HG03025 (cell line): ENCODE data around the gene VARS1.
"Not testable (repeated sequence)": the region's sequence is repeated elsewhere in the genome, so short reads cannot be mapped to it uniquely, and the experiment has no call there.

Experiments used
- ATAC-seq: cut with Tn5 transposase; IDR thresholded peaks from one replicate; pipeline ENCODE4 v1.9.1; 2021; ENCODE audit warnings: mild to moderate bottlenecking, moderate library complexity; ENCODE audit not compliant: unreplicated experiment, low FRiP score

VARS1 gene

GRCh38 chr6:31795616-31796298 lies at the start of gene VARS1:
TSS of gene VARS1 (minus strand) at chr6:31795752. CDS start at chr6:31795217, 535 bp downstream.
- ATAC-seq: peak; percentile 62

DNA sequence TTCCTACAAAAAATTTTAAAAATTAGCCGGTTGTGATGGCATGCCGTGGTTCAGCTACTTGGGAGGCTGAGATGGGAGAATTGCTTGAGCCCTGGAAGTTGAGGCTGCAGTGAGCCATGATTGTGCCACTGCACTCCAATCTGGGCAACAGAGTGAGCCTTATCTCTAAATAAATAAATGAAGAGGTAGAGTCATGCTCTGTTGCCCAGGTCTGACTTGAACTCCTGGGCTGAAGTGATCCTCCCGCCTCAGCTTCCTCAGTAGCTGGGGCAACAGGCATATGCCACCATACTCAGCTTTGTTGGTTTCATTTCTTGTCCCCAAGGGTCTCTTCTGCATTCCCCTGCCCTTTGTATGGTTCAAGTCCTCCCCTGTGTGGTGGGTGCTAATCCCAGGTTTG lies 49.0 kb upstream of the VARS1 start:
- ATAC-seq: no peak

DNA sequence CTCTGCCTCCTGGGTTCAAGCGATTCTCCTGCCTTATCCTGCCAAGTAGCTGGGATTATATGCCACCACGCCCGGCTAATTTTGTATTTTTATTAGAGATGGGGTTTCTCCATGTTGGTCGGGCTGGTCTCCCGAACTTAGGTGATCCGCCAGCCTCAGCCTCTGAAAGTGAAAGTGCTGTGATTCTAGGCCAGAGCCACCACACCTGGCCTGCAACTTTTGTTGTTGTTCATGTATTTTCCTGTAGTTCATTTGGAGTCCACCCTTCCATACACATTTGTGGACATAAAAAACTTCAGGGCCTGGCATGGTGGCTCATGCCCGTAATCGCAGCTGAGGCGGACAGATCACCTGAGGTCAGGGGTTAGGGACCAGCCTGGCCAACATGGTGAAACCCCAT lies 46.5 kb upstream of the VARS1 start:
- no peak for ATAC-seq

DNA sequence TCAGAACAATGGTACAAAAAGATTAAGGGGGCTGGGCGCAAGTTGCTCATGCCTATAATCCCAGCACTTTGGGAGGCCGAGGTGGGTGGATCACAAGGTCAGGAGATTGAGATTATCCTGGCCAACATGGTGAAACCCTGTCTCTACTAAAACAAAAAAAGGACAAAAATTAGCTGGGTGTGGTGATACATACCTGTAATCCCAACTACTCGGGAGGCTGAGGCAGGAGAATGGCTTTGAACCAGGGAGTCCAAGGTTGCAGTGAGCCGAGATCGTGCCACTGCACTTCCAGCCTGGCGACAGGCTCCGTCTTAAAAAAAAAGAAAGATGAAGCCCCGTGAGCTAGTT lies 44.2 kb upstream of the VARS1 start:
- ATAC-seq: not testable (repeated sequence)

DNA sequence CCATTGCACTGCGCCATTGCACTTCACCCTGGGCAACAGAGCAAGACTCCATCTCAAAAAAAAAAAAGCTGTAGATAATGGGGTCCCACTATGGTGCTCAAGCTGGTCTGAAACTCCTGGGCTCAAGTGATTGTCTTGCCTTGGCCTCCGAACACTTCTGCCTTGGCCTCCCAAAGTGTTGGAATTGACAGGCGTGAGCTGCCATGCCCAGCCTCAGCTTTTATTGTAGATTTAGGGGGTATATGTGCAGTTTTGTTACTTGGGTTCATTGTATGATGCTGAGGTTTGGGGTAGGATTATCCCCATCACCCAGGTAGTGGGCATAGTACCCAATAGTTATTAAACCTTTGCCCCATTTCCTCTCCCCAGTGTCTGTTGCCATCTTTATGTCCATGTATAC lies 43.4 kb upstream of the VARS1 start:
- ATAC-seq: no peak

DNA sequence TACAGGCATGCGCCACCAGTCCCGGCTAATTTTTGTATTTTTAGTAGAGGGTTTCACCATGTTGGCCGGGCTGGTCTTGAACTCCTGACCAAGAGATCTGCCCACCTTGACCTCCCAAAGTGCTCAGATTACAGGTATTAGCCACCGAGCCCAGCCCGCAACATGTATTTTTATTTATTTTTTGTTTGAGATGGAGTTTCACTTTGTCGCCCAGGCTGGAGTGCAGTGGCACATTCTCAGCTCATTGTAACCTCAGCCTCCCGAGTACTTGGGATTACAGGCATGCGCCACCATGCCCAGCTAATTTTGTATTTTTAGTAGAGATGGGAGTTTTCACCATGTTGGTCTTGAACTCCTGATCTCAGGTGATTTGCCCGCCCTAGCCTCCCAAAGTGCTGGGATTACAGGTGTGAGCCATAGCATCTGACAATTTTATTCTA lies 42.6 kb upstream of the VARS1 start:
- not testable (repeated sequence) for ATAC-seq

- no peak for ATAC-seq
These were observed 42.0 kb upstream of the VARS1 start for GRCh38 chr6:31837369-31838113.

DNA sequence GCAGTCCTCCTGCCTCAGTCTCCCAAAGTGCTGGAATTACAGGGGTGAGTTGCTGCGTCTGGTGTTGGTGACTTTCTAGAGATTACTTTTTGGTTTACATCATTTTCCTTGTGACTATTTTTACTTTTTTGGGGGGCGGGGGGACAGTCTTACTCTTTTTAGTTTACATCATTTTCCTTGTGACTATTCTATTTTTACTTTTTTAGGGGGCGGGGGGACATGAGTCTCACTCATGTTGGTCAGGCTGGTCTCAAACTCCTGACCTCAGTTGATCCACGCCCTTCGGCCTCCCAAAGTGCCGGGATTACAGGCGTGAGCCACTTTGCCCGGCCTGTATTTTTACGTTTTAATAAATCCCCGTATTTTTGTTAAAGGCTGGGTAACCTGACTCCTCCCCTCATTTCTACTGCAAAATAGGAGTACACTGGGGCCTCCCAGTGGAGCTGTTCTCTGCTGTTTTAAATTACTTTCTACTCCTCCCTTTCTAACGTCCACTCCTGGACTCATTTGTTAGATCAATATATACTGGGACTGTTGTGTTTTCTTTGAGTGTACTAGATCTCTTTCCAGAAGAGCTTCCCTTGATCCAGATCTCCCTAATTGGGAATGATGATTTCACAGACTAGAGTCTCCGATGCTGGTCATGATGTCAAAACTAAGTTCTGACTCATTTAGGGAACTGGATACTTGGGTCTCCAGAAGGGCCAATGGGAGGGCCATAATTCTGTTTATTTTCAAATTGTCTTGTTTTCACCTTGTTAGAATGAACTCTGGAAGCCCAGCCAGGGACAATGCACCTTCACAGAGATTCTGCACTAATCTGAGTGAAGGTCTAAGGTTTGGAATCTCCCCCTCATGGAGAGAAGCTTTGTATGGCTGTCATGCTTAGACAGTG lies 41.2 kb upstream of the VARS1 start:
- no peak for ATAC-seq

- ATAC-seq: no peak
These were observed 40.5 kb upstream of the VARS1 start for GRCh38 chr6:31836047-31836473.

- ATAC-seq: no peak
These were observed 39.1 kb upstream of the VARS1 start for GRCh38 chr6:31834367-31835250.

DNA sequence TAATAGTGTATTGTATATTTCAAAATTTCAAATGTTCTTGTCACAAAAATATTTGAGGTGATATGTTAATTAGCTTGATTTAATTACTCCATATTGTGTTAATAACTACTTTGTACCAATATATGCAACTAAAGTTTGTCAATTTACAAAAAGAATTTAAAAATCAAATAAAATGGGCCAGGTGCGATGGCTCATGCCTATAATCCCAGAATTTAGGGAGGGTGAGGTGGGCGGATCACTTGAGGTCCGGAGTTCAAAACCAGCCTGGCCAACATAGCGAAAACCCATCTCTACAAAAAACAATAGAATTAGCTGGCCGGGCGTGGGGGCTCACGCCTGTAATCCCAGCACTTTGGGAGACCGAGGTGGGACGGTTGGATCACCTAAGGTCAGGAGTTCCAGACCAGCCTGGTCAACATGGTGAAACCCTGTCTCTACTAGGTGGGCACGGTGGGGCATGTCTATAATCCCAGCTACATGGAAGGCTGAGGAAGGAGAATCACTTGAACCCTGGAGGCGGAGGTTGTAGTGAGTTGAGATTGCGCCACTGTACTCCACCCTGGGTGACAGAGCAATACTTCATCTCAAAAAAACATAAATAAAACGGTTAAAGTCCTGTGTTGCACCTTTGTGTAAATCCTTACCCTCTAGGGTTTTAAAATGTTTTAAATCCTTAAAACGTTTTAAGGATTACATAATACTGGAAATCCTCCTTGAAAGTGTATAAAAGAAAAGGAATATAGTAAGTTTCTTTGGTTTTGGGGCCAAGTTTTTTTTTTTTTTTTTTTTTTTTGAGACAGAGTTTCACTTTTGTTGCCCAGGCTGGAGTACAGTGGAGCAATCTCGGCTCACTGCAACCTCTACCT lies 36.0 kb upstream of the VARS1 start:
- no peak for ATAC-seq

GRCh38 chr6:31830886-31831335 lies 35.4 kb upstream of the VARS1 start:
- no peak for ATAC-seq

GRCh38 chr6:31829633-31830283 lies 34.2 kb upstream of the VARS1 start:
- ATAC-seq: no peak

DNA sequence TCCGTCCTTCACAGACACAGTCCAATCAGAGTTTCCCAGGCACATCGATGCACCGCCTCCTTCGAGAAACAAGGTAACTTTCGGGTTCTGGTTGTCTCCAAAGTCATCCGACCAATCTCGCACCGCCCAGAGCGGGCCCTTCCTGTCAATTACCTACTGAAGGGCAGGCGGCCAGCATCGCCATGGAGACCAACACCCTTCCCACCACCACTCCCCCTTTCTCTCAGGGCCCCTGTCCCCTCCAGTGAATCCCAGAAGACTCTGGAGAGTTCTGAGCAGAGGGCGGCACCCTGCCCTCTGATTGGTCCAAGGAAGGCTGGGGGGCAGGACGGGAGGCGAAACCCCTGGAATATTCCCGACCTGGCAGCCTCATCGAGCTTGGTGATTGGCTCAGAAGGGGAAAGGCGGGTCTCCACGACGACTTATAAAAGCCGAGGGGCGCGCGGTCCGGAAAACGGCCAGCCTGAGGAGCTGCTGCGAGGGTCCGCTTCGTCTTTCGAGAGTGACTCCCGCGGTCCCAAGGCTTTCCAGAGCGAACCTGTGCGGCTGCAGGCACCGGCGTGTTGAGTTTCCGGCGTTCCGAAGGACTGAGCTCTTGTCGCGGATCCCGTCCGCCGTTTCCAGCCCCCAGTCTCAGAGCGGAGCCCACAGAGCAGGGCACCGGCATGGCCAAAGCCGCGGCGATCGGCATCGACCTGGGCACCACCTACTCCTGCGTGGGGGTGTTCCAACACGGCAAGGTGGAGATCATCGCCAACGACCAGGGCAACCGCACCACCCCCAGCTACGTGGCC lies 31.9 kb upstream of the VARS1 start, which contains the start of gene HSPA1B:
HSPA1B (plus strand) TSS at position 453 of the 794 bp plus-strand sequence; CDS start at position 666, 213 bp downstream.
- peak; percentile 83 for ATAC-seq

GRCh38 chr6:31826793-31827285 lies 31.3 kb upstream of the VARS1 start:
- no peak for ATAC-seq

DNA sequence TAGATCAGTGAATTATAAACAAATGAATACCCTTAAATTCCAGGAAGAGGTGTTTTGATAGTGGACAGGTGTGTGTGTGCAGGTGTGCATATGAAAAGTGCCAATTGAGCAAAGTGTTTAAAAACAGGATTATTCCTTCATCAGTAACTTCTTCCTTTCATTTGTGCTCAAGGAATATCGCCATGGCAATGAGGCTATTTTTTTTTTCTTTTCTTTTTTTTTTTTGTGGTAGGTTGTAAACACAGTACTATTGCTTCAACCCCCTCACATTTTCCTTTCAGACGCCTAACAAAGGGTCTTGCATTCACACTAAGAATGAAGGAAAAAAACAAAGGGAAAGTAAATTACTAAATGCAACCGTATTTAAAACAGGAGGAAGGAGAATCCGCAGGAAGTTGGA lies 30.0 kb upstream of the VARS1 start:
- no peak for ATAC-seq

GRCh38 chr6:31823592-31824196 lies 28.1 kb upstream of the VARS1 start:
- ATAC-seq: not testable (repeated sequence)
